RWPE1 (cell line): Measurements from ENCODE around the gene STON2.
A peak's percentile ranks its signal among the peaks of the same experiment; 100 is the strongest.
"Not testable (repeated sequence)": the region's sequence is repeated elsewhere in the genome, so short reads cannot be mapped to it uniquely, and the experiment has no call there.

Experiments
- CTCF ChIA-PET: fragments of 350-600 bp; sonication (Branson Sonifier 250); formaldehyde crosslinking; extraction: SDS; loops from one replicate; lab custom pipeline; 2021; lab: Yijun Ruan, JAX
- POLR2A ChIA-PET: fragments of 400-600 bp; formaldehyde crosslinking; extraction: SDS; loops from one replicate; lab custom pipeline; 2020; ENCODE audit warnings: antibody characterized with exemption; ENCODE audit not compliant: low non-redundant PET; lab: Yijun Ruan, JAX
- DNase-seq: peaks from one replicate; pipeline ENCODE4 v3.0.0; 2012; ENCODE audit warnings: low spot score
- H3K27ac ChIP-seq: fragments of 450-650 bp; 2 replicates; pipeline ENCODE4 v1.5.1; 2017
- CTCF ChIP-seq: fragments of 450-650 bp; conservative IDR thresholded peaks from 2 replicates; pipeline ENCODE4 v1.5.1; 2017; ENCODE audit warnings: low read depth, mild to moderate bottlenecking

The STON2 gene

GRCh38 chr14:81388336-81388735 lies 11.8 kb downstream of the STON2 start:
- no peak for DNase-seq
- ChIA-PET POLR2A (no interaction called here), CTCF (no interaction called here)
- no peak for TF ChIP-seq CTCF
- H3K27ac ChIP-seq = no peak overlapping the region

- H3K27ac ChIP-seq = no peak overlapping the region; the same call in 1 of the 2 replicates
- DNase-seq = no peak
- POLR2A ChIA-PET = no interaction called here
- CTCF ChIA-PET = no interaction called here
- no peak for TF ChIP-seq CTCF
Observed at GRCh38 chr14:81386290-81386745, 13.8 kb downstream of the STON2 start.

- TF ChIP-seq CTCF = no peak
- ChIA-PET CTCF (interaction anchor here (0.9 kb wide), 2 partner anchors 21 to 116 kb away, joined by 3 read pairs; no protein-coding TSS in a partner anchor), POLR2A (no interaction called here)
- DNase-seq = no peak
- peak overlapping the region; percentile 73 for H3K27ac ChIP-seq
Observed at GRCh38 chr14:81385886-81386285, 14.2 kb downstream of the STON2 start.

DNA sequence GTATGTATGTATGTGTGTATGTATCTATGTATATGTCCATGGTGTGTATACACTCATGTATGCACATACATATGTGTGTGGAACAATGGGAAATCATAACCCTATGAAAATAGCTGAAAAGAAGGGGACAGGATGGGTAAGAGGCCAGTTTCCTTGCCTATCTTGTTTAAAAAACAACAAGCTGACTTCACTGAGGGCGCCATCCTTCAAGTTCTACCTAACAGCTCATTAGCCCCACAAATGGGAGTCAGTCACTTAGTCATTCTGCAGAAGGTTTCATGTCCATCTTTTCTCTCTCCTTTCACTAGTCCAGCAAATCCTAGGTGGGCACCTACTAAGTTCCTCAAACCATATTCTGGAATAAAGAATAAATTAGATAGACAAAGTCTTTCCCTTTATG lies 14.7 kb downstream of the STON2 start:
- POLR2A ChIA-PET = no interaction called here
- TF ChIP-seq CTCF = no peak

DNA sequence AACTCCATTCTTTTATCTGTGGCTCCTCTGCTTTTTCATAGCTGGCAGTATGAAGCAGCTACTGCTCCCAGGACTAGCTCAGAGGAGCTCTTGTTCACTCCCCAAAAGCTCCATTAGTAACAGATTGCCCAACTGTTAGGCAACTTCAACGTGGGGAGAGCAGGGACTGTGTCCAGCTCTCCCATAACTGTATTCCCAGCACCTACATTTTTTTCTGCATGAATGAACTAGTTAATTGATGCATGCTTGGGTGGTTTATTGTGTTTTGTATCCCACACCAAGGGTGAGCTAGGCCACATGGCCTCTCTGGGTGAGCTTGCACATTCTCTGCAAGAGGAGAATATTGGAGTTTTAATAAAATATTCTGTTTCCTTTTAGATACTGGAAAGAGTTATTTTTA lies 15.2 kb downstream of the STON2 start:
- no peak for TF ChIP-seq CTCF
- no peak for DNase-seq
- ChIA-PET POLR2A (no interaction called here), CTCF (interaction anchor here (0.6 to 0.9 kb wide), 3 partner anchors 11 to 115 kb away, joined by 3 read pairs; no protein-coding TSS in a partner anchor)
- H3K27ac ChIP-seq = peak overlapping the region; percentile 85; the same call in 1 of the 2 replicates

More for the DNA sequence above, 14.7 kb downstream of the STON2 start:
- H3K27ac ChIP-seq = peak overlapping the region; percentile 73
- CTCF ChIA-PET = interaction anchor here (0.9 kb wide), 2 partner anchors 22 to 116 kb away, joined by 3 read pairs; no protein-coding TSS in a partner anchor
- no peak for DNase-seq

DNA sequence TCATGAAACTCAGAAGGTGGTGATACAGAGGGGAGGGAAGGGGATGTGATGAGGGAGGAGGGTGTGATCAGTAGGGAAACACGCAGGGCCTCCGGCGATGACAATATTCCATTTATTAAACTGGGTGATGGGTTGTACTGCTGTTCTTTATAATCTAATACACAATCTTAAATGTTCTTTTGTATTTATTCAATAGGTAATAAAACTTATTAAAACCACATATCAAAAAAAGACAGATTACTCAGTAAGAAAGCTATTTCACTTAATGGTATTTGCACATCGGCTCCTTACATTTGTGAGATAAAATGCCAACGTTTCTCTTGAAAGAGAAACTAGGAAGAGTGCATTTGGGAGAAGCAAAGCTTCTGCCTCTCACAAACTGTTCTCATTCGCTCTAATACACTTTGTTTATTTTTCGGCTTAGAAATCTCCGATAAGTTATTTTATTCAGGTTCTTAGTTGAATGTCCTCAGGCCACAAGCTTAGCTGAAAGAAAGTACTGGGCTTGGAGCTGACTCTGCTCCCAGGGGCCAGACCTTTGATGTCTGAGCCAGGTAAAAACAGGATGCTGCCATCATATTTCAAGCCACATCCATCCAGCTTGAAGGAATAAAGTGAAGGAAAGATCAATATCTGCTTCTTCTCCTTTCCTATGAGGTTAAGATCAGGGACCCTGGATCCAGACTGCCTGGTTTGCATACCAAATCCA lies 17.5 kb downstream of the STON2 start:
- TF ChIP-seq CTCF = no peak
- H3K27ac ChIP-seq = no peak overlapping the region
- POLR2A ChIA-PET = interaction anchor here (0.6 kb wide), 1 partner anchor 15 kb away, joined by 3 read pairs; no protein-coding TSS in a partner anchor
- no peak for DNase-seq
- CTCF ChIA-PET = interaction anchor here (0.7 kb wide), 2 partner anchors 11 to 23 kb away, joined by 3 read pairs; no protein-coding TSS in a partner anchor

GRCh38 chr14:81380009-81380408 lies 20.1 kb downstream of the STON2 start:
- CTCF ChIA-PET, DNase-seq, POLR2A ChIA-PET, H3K27ac ChIP-seq: not testable (repeated sequence)
